HG03066 (cell line): Measurements from ENCODE around the gene ASB2.

Experiments
- ATAC-seq: cut with Tn5 transposase; IDR thresholded peaks from one replicate; pipeline ENCODE4 v1.9.1; 2021; ENCODE audit warnings: low read depth; ENCODE audit not compliant: unreplicated experiment

The ASB2 gene

GRCh38 chr14:93884950-93885349 lies 91.4 kb downstream of the ASB2 start:
- ATAC-seq, result no peak
